Mesothelial cell of epicardium (in vitro differentiated cells): ENCODE measurements around the gene CDON. TPM values are rescaled to one million over a fixed set of nuclear protein-coding genes. Genes with fewer than 3 reads are reported as not detected.
"Not testable (repeated sequence)": the region's sequence is repeated elsewhere in the genome, so short reads cannot be mapped to it uniquely, and the experiment has no call there.

Source experiments
- DNase-seq, 2 experiments: peaks; one replicate each; pipeline ENCODE4 v3.0.0; 2021; ENCODE audit warnings: low spot score in 2 of 2; ENCODE audit not compliant: unreplicated experiment in 2 of 2
- H3K27ac Mint-ChIP-seq: 2 replicates; pipeline ENCODE4 v1.8.0; 2021; ENCODE audit warnings: mixed read lengths
- H3K27me3 Mint-ChIP-seq: 2 replicates; pipeline ENCODE4 v1.8.0; 2021; ENCODE audit warnings: low read depth, mixed read lengths
- H3K36me3 Mint-ChIP-seq: 2 replicates; pipeline ENCODE4 v1.8.0; 2021; ENCODE audit warnings: mixed read lengths
- H3K4me1 Mint-ChIP-seq: 2 replicates; pipeline ENCODE4 v1.8.0; 2021; ENCODE audit warnings: mixed read lengths
- H3K4me3 Mint-ChIP-seq: 2 replicates; pipeline ENCODE4 v1.8.0; 2021; ENCODE audit warnings: mild to moderate bottlenecking, moderate library complexity, mixed read lengths
- H3K9me3 Mint-ChIP-seq: 2 replicates; pipeline ENCODE4 v1.8.0; 2021; ENCODE audit warnings: mixed read lengths
- total RNA-seq: library from RNA; stranded (reverse); gene quantifications from 3 replicates; pipeline ENCODE4 v1.2.1, GENCODE V29; 2021
- TF ChIP-seq, protein P1 (sequence below): fragments of 200-600 bp; sonication (generic); IDR thresholded peaks from one replicate; pipeline ENCODE4 v1.5.0; 2021; ENCODE audit warnings: antibody characterized with exemption; ENCODE audit not compliant: unreplicated experiment

Gene CDON
- total RNA-seq, 1 donor from 2014 or later, result 165 TPM

DNA sequence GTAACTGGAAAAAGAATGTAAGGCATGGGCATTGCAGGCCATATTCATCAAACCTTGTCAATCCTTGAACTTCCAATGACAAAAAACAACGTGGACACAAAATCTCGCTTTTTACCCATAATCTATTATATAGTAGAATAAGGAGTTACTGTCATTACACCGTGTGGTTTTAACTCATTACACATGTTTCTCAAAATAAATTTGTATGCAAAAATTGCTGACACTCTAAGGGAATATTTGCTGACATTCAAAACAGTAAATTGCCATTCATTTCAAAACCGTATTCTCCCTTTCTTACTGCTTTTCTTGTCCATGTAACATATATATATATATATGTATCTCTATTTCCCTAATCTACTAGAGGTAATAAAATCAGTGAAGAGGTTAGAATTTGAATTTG is 33.4 kb downstream of the CDON start:
- TF ChIP-seq, protein P1, sequence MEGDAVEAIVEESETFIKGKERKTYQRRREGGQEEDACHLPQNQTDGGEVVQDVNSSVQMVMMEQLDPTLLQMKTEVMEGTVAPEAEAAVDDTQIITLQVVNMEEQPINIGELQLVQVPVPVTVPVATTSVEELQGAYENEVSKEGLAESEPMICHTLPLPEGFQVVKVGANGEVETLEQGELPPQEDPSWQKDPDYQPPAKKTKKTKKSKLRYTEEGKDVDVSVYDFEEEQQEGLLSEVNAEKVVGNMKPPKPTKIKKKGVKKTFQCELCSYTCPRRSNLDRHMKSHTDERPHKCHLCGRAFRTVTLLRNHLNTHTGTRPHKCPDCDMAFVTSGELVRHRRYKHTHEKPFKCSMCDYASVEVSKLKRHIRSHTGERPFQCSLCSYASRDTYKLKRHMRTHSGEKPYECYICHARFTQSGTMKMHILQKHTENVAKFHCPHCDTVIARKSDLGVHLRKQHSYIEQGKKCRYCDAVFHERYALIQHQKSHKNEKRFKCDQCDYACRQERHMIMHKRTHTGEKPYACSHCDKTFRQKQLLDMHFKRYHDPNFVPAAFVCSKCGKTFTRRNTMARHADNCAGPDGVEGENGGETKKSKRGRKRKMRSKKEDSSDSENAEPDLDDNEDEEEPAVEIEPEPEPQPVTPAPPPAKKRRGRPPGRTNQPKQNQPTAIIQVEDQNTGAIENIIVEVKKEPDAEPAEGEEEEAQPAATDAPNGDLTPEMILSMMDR, result no peak
- no peak overlapping the region for H3K27ac Mint-ChIP-seq
- peaks cover 8% of the 10 kb centered on the region for H3K4me1 Mint-ChIP-seq
- no peak overlapping the region for H3K4me3 Mint-ChIP-seq
- peaks cover 15% of the 10 kb centered on the region for H3K36me3 Mint-ChIP-seq
- no peaks in the 10 kb centered on the region for H3K27me3 Mint-ChIP-seq
- no peak for DNase-seq
- no peaks in the 10 kb centered on the region for H3K9me3 Mint-ChIP-seq

DNA sequence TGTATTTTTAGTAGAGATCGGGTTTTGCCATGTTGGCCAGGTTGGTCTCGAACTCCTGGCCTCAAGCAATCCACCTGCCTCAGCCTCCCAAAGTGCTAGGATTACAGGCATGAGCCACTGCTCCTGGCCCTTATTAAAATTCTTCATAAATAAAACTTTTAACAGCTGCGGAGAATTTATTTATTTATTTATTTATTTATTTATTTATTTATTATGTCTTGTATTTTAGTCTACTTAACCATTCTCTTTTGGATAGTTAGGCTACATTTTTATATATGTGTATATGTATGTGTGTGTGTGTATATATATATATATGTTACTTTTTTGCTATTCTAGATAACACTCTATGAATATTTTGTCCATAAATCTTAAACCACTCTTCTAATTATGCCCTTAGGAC is 34.1 kb downstream of the CDON start:
- H3K4me1 Mint-ChIP-seq, DNase-seq, H3K9me3 Mint-ChIP-seq, H3K4me3 Mint-ChIP-seq, H3K27ac Mint-ChIP-seq, H3K27me3 Mint-ChIP-seq: not testable (repeated sequence)
- peaks cover 15% of the 10 kb centered on the region for H3K36me3 Mint-ChIP-seq

DNA sequence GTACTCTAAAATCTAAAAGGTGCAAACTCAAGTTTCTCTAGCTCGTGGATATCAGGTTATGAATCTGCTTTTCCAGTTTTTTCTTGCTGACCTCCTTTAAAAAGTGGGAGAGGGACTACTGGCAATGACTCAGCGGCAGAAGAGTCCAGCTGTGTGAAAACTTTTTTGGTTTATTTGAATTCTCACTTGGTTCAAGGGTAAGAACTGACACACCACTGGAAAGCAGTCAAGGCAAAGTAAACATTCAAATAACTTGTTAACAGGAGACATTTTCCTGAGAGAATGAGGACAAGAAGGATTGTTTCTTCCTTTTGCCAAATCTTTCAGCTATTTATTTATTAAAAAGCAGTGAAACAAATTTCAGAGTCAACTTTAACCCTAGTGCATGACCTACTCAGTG is 36.1 kb downstream of the CDON start:
- Mint-ChIP-seq H3K4me1 (peaks cover 3% of the 10 kb centered on the region), H3K4me3 (no peak overlapping the region), H3K27me3 (no peaks in the 10 kb centered on the region), H3K27ac (no peak overlapping the region), H3K9me3 (no peaks in the 10 kb centered on the region), H3K36me3 (peaks cover 5% of the 10 kb centered on the region)
- no peak for DNase-seq
- TF ChIP-seq, protein P1, result no peak

DNA sequence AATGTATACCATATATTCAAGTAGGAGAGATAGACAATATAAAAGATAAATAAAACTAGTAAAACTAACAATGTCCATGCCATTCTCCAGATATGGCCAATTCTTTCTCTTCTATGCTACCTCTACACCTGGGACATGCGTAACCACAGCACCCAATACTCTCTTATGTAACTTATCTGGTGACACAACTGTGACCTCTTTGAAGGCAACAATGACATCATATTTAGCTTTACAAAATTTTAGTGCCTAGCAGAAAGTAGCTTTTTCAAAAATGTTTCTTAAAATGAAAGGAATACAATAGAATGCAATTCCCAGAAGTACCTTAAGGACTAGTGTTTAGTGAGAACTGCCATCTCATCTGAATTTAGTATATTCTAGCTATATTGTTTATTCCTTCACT is 36.8 kb downstream of the CDON start:
- TF ChIP-seq, protein P1, result no peak
- no peak for DNase-seq
- no peak overlapping the region for H3K4me3 Mint-ChIP-seq
- H3K9me3 Mint-ChIP-seq, result no peaks in the 10 kb centered on the region
- H3K4me1 Mint-ChIP-seq, result peaks cover 8% of the 10 kb centered on the region
- H3K27ac Mint-ChIP-seq, result no peak overlapping the region
- H3K36me3 Mint-ChIP-seq, result peaks cover 6% of the 10 kb centered on the region
- H3K27me3 Mint-ChIP-seq, result no peaks in the 10 kb centered on the region

DNA sequence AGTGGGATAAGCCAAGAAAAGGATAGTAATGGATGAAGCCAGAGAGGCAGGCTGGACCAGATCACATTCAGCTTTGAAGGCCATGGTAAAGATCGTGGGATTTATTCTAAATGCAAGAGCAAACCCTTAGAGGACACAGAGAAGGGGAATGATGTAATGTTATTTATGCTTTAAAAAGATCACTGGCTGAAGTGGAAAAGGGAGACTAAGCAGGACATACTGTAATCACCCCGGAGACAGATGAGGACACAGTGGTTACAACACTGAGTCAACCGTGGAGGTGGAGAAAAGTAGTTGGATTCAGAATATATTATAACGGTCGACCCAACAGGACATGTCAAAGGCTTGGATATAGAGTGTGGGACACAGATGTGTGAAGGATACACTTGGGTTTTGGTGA is 38.5 kb downstream of the CDON start:
- Mint-ChIP-seq H3K9me3 (no peaks in the 10 kb centered on the region), H3K36me3 (peaks cover 9% of the 10 kb centered on the region), H3K27ac (no peak overlapping the region), H3K4me3 (no peak overlapping the region), H3K27me3 (no peaks in the 10 kb centered on the region), H3K4me1 (peaks cover 16% of the 10 kb centered on the region)
- TF ChIP-seq, protein P1, result no peak
- DNase-seq, result no peak

DNA sequence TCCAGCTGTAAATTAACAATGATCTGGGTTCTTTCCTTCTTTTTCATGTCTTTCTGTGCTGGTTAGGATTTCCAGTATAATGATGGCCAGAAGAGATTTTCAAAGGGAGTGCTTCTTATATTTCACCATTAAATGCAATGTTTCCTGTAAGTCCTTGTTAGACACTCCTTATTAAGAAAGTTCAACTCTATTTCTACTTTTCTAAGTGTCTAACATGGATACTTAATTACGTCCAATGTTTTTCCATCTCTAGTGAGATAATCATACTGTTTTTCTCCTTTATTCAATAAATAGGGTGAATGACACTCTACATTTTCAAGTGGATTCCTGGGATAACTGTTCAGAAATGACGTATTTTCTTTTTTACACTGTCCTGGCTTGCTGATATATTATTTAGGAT is 49.8 kb downstream of the CDON start:
- Mint-ChIP-seq H3K4me1 (peaks cover 11% of the 10 kb centered on the region), H3K27ac (no peak overlapping the region), H3K4me3 (no peak overlapping the region), H3K9me3 (no peaks in the 10 kb centered on the region), H3K36me3 (peaks cover 30% of the 10 kb centered on the region), H3K27me3 (no peaks in the 10 kb centered on the region)
- TF ChIP-seq, protein P1, result no peak
- DNase-seq, result no peak
